Measurements from ENCODE around the gene ST3GAL3.
A peak's percentile ranks its signal among the peaks of the same experiment; 100 is the strongest.
"Not testable (repeated sequence)": the region's sequence is repeated elsewhere in the genome, so short reads cannot be mapped to it uniquely, and the experiment has no call there.

Gene ST3GAL3

GRCh38 chr1:43705982-43706597 lies 1.2 kb upstream of the ST3GAL3 start:
- Histone ChIP-seq H3K36me3 (ENCODE audit: control insufficient read depth, insufficient read depth, low read length) (no peaks in the 10 kb centered on the region), H3K4me1 (ENCODE audit: control insufficient read depth, insufficient read depth, low read length) (peaks cover 7% of the 10 kb centered on the region), H3K4me3 (ENCODE audit: low read length) (no peak overlapping the region), H3K9me3 (ENCODE audit: control insufficient read depth, low read length) (no peaks in the 10 kb centered on the region), H3K27me3 (ENCODE audit: control insufficient read depth, insufficient read depth, low read length) (no peaks in the 10 kb centered on the region), H3K9ac (ENCODE audit: low read length) (no peak overlapping the region)

DNA sequence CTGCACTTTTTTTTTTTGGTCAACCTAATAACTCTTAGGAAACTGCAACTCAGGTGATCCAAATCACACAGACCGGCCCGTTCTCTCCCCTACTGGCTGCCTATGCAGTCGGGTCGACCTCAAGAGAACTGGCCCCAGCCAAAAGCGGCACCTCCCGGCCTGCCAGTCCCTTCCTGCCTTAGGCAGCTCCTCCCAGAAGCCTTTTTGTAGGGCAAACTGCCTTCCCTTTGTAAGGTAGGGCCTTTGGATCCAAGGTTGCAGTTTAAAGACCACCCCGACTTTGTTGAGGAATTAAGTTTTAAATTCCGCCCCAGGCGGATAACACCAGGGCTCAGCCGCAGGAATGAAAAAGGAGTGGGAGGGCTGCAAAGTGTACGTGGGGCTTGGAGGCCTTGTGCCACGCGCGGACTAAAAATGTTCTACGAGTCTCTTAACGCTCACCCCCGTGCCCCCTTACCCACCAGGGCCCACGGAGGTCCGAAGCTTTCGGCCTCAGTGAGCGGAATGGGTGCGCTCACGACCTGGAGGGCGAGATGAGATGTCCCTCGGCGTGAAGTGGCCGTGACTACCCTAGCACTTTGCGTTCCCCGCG lies 642 bp upstream of the ST3GAL3 start:
- Histone ChIP-seq H3K9ac (ENCODE audit: low read length) (peak overlapping the region; percentile 46), H3K4me3 (ENCODE audit: low read length) (peak overlapping the region; percentile 64), H3K36me3 (ENCODE audit: control insufficient read depth, insufficient read depth, low read length) (no peaks in the 10 kb centered on the region), H3K9me3 (ENCODE audit: control insufficient read depth, low read length) (no peaks in the 10 kb centered on the region), H3K27me3 (ENCODE audit: control insufficient read depth, insufficient read depth, low read length) (no peaks in the 10 kb centered on the region), H3K4me1 (ENCODE audit: control insufficient read depth, insufficient read depth, low read length) (peaks cover 7% of the 10 kb centered on the region)

DNA sequence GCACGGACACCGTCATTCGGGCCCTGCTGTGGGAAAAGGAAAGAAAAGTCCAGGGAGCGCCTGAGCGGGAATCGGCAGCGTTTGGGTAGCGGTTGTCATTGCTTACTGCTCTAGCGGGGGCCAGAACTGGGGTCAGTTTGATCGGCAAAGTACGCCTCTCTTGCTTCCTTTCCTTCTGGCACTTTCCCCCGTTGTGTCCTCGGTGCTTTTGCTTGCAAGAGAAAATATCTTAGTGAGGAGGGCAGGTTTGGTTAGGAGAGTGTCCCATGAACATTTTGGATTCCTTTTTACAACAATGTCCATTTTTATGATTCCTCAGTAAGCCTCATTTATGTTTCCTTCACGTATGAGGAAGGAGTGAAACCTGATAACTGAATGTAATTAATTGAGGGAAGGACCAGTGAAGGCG lies 670 bp downstream of the ST3GAL3 start:
- H3K36me3 ChIP-seq (ENCODE audit: control insufficient read depth, insufficient read depth, low read length) = no peaks in the 10 kb centered on the region
- no peak overlapping the region for H3K4me3 ChIP-seq (ENCODE audit: low read length)
- H3K9ac ChIP-seq (ENCODE audit: low read length) = peak overlapping the region; percentile 44
- H3K27me3 ChIP-seq (ENCODE audit: control insufficient read depth, insufficient read depth, low read length) = no peaks in the 10 kb centered on the region
- peaks cover 7% of the 10 kb centered on the region for H3K4me1 ChIP-seq (ENCODE audit: control insufficient read depth, insufficient read depth, low read length)
- no peaks in the 10 kb centered on the region for H3K9me3 ChIP-seq (ENCODE audit: control insufficient read depth, low read length)

- Histone ChIP-seq H3K4me3 (ENCODE audit: low read length) (no peak overlapping the region), H3K9me3 (ENCODE audit: control insufficient read depth, low read length) (no peaks in the 10 kb centered on the region), H3K9ac (ENCODE audit: low read length) (no peak overlapping the region), H3K27me3 (ENCODE audit: control insufficient read depth, insufficient read depth, low read length) (no peaks in the 10 kb centered on the region), H3K4me1 (ENCODE audit: control insufficient read depth, insufficient read depth, low read length) (peaks cover 7% of the 10 kb centered on the region), H3K36me3 (ENCODE audit: control insufficient read depth, insufficient read depth, low read length) (no peaks in the 10 kb centered on the region)
Observed at GRCh38 chr1:43711049-43711448, 3.7 kb downstream of the ST3GAL3 start.

- Histone ChIP-seq H3K9me3 (ENCODE audit: control insufficient read depth, low read length) (no peaks in the 10 kb centered on the region), H3K9ac (ENCODE audit: low read length) (no peak overlapping the region), H3K27me3 (ENCODE audit: control insufficient read depth, insufficient read depth, low read length) (no peaks in the 10 kb centered on the region), H3K36me3 (ENCODE audit: control insufficient read depth, insufficient read depth, low read length) (no peaks in the 10 kb centered on the region), H3K4me3 (ENCODE audit: low read length) (no peak overlapping the region), H3K4me1 (ENCODE audit: control insufficient read depth, insufficient read depth, low read length) (peaks cover 3% of the 10 kb centered on the region)
Observed at GRCh38 chr1:43711524-43712386, 4.4 kb downstream of the ST3GAL3 start.

DNA sequence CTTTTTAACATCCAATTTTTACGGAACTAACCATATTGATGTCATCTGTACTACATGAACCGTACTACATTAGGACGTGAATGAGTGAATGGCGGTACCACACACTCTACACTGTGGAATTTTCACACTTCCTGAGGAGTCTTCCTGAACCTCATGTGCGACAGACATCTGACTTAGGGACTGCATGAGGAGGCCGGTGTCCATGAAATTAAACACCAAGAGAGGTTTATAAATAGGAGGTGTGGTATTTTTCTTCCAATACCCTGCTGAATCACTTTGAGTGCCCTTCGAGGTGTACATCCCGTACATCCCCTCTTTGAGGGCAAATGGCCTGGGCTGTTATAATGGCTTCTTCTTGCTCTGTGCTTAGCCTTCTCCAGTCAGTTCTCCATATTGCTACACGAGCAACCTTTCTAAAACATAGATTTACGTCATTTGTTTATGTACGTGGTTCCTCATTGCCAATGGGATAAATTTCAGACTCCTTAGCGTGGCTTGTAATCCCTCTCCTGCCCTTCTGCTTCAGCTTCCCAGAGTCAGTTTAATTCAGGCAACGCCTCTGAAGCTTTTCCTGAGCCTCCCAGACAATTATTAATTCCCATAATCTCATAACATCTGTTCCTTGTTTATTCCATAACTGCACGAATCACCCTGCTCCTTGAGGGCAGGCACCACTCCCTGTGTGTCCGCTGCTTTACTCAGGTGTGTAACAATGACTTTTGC lies 9.4 kb downstream of the ST3GAL3 start:
- Histone ChIP-seq H3K4me3 (ENCODE audit: low read length) (no peak overlapping the region), H3K36me3 (ENCODE audit: control insufficient read depth, insufficient read depth, low read length) (no peaks in the 10 kb centered on the region), H3K27me3 (ENCODE audit: control insufficient read depth, insufficient read depth, low read length) (no peaks in the 10 kb centered on the region), H3K9ac (ENCODE audit: low read length) (no peak overlapping the region), H3K4me1 (ENCODE audit: control insufficient read depth, insufficient read depth, low read length) (no peaks in the 10 kb centered on the region), H3K9me3 (ENCODE audit: control insufficient read depth, low read length) (no peaks in the 10 kb centered on the region)

- Histone ChIP-seq H3K36me3 (ENCODE audit: control insufficient read depth, insufficient read depth, low read length) (no peaks in the 10 kb centered on the region), H3K4me1 (ENCODE audit: control insufficient read depth, insufficient read depth, low read length) (no peaks in the 10 kb centered on the region), H3K27me3 (ENCODE audit: control insufficient read depth, insufficient read depth, low read length) (no peaks in the 10 kb centered on the region), H3K9ac (ENCODE audit: low read length) (no peak overlapping the region), H3K4me3 (ENCODE audit: low read length) (no peak overlapping the region), H3K9me3 (ENCODE audit: control insufficient read depth, low read length) (no peaks in the 10 kb centered on the region)
Observed at GRCh38 chr1:43719063-43719462, 11.7 kb downstream of the ST3GAL3 start.

GRCh38 chr1:43719670-43720419 lies 12.5 kb downstream of the ST3GAL3 start:
- not testable (repeated sequence) for H3K9ac ChIP-seq (ENCODE audit: low read length); H3K4me3 ChIP-seq (ENCODE audit: low read length); H3K4me1 ChIP-seq (ENCODE audit: control insufficient read depth, insufficient read depth, low read length); H3K36me3 ChIP-seq (ENCODE audit: control insufficient read depth, insufficient read depth, low read length); H3K27me3 ChIP-seq (ENCODE audit: control insufficient read depth, insufficient read depth, low read length); H3K9me3 ChIP-seq (ENCODE audit: control insufficient read depth, low read length)

- Histone ChIP-seq H3K27me3 (ENCODE audit: control insufficient read depth, insufficient read depth, low read length) (no peaks in the 10 kb centered on the region), H3K4me1 (ENCODE audit: control insufficient read depth, insufficient read depth, low read length) (no peaks in the 10 kb centered on the region), H3K9me3 (ENCODE audit: control insufficient read depth, low read length) (no peaks in the 10 kb centered on the region), H3K36me3 (ENCODE audit: control insufficient read depth, insufficient read depth, low read length) (no peaks in the 10 kb centered on the region), H3K9ac (ENCODE audit: low read length) (no peak overlapping the region), H3K4me3 (ENCODE audit: low read length) (no peak overlapping the region)
Observed at GRCh38 chr1:43722810-43723209, 15.5 kb downstream of the ST3GAL3 start.

GRCh38 chr1:43729816-43730463 lies 22.6 kb downstream of the ST3GAL3 start:
- Histone ChIP-seq H3K36me3 (ENCODE audit: control insufficient read depth, insufficient read depth, low read length) (no peaks in the 10 kb centered on the region), H3K27me3 (ENCODE audit: control insufficient read depth, insufficient read depth, low read length) (no peaks in the 10 kb centered on the region), H3K9me3 (ENCODE audit: control insufficient read depth, low read length) (no peaks in the 10 kb centered on the region), H3K4me3 (ENCODE audit: low read length) (no peak overlapping the region), H3K9ac (ENCODE audit: low read length) (no peak overlapping the region), H3K4me1 (ENCODE audit: control insufficient read depth, insufficient read depth, low read length) (no peaks in the 10 kb centered on the region)

- H3K4me3 ChIP-seq (ENCODE audit: low read length) = no peak overlapping the region
- no peaks in the 10 kb centered on the region for H3K9me3 ChIP-seq (ENCODE audit: control insufficient read depth, low read length)
- H3K36me3 ChIP-seq (ENCODE audit: control insufficient read depth, insufficient read depth, low read length) = no peaks in the 10 kb centered on the region
- H3K4me1 ChIP-seq (ENCODE audit: control insufficient read depth, insufficient read depth, low read length) = no peaks in the 10 kb centered on the region
- H3K9ac ChIP-seq (ENCODE audit: low read length) = no peak overlapping the region
- H3K27me3 ChIP-seq (ENCODE audit: control insufficient read depth, insufficient read depth, low read length) = no peaks in the 10 kb centered on the region
Observed at GRCh38 chr1:43731867-43732531, 24.7 kb downstream of the ST3GAL3 start.
